Activated CD8-positive, alpha-beta memory T cell treated with anti-CD3 and anti-CD28 coated beads, Interleukin-2, amount 50 U/mL, for 24 hours (primary cell): ENCODE measurements around the gene C1orf174.

Source experiments
- DNase-seq: peaks from one replicate; pipeline ENCODE4 v3.0.0-alpha.2; 2020; ENCODE audit errors: extremely low read depth

C1orf174 gene

GRCh38 chr1:3868464-3869006, 31.5 kb downstream of the C1orf174 start:
- DNase-seq, result no peak

GRCh38 chr1:3865606-3866160, 34.4 kb downstream of the C1orf174 start:
- DNase-seq, result no peak

DNA sequence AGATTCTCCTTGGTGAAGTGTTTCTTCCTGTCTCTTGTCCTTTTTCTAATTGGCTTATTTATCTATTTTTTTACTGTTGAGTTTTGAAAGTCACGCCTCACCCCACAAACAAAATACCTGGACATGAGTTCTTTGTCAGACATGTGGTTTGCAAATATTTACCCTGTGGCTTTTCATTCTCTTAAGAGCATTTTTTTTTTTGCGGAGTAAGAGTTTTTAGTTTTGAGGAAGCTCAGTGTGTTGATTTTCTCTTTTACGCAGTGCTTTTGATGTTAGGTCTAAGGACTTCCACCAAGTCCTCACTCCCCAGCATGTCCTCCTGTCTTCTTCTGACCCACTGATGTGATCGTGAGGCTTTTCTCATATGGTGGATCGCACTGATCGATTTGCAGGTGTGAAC, 35.2 kb downstream of the C1orf174 start:
- no peak for DNase-seq

DNA sequence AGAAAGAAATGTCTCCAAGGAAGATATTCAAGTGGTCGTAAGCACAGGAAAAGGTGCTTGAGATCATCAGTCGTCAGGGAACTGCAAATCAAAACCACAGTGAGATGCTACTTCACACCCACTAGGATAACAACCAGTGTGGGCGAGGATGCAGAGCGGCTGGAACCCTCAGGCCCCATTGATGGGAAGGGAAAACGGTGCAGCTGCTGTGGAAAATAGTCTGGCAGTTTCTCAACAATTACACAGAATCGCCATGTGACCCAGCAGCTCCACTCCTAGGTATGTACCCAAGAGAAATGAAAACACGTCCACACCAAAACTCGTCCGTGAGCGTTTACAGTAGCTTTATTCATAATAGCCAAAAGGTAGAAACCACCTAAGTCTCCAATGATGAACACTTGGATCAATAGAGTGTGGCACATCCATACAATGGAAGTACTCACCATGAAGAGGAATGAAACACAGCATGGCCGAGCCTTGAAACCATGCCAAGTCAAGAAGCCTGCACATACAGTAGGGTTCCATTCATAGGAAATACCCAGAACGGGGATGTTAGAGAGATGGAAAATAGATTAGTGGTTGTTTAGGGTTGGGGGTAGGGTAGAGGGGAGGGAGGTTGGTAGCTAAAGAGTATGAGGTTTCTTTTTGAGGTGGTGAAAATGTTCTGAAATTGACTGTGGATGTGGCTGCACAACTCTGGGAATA, 36.7 kb downstream of the C1orf174 start:
- no peak for DNase-seq

DNA sequence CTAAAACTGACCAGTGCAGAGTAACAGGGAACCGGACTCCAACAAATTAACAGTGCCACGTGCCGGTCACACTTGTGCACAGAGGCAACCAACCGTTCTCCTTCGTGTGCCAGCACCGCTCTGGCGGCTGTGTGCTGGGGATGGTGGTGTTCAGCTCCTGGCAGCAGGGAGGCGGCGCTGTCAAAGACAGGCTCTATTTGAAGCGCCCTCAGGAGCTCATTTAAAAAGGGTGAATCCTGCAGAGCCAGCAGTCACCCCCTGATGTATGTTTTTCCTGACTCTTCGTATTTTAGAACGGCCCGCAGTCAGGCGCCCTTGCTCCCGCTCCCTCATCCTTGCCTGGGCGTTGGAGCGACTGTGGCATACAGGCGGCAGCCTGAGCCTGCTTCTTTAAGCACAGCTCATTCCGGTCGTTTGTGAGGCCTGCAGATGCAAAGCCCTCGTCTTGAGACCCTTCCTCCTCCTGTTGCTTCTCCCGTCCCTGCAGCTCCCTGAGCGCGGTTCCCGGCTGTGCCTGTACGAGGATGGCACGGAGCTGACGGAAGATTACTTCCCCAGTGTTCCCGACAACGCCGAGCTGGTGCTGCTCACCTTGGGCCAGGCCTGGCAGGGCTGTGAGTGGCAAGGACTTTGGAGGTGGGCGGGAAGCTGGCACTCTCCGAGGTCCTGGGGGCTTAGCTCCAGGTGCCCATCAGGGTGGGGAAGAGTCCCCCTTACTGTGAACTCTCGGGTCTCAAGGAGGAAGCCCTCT, 41.7 kb downstream of the C1orf174 start:
- DNase-seq, result no peak

DNA sequence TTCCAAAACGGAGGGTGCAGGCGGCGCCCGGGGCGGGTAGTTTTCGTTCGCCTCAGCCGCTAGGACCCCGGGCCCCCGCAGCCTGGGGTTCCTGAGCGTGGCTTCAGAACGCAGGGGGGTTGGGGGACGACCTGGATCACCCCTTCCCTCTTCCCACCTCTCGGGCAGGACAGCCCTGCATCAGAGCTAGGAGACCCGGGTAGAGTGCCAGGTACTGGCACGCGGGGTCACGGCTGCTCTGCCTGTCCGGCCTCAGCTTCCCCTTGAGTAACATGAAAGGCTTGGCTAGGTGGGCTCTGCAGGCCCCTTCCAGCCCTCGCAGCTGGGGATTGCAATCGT, 42.3 kb downstream of the C1orf174 start:
- no peak for DNase-seq

DNA sequence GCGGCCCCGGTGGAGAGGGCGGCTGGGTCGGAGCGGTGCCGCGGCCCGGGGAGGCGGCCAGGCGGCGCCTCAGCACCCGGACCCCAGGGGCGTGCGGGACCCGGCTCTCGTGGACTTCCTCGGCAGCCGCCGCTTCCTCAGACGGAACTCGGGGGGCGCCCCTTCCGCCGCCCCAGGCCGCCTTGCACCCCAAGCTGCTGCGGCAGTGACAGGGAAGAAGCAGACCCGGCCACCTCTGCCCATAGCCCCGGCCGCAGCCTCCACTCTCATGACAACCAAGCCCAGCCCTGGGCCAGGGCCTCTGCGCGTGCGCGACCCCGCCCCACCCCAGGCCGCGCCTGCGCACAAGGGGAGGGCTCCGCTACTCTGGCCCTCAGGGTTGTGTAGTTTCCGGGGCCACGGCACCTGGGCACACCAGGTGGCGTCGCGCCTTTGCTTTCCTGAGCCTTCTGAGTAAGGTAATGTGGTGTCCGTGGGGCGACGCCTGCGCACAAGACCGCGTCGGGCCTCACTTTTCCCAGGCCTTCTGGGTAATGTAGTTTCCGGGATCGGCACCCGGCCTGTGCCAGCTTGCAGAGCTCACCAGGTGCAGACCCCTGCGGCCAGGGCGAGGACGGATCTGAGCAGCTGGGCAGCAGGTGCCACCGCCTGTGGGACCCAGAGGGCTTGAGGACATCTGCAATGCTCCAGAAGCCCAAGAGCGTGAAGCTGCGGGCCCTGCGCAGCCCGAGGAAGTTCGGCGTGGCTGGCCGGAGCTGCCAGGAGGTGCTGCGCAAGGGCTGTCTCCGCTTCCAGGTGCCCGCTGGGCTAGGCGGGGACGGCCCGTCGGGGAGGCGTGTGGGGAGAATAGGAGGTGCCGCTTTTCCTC, 42.9 kb downstream of the C1orf174 start, which contains the start of the genes CEP104 and DFFB:
Gene CEP104 (minus strand): TSS at position 289 of the 868 bp plus-strand sequence. CDS start 4,804 bp downstream, outside the sequence.
Gene DFFB (plus strand): TSS at position 554 of the 868 bp plus-strand sequence. CDS start 128 bp downstream, at position 682.
- DNase-seq, result peak; percentile 87

DNA sequence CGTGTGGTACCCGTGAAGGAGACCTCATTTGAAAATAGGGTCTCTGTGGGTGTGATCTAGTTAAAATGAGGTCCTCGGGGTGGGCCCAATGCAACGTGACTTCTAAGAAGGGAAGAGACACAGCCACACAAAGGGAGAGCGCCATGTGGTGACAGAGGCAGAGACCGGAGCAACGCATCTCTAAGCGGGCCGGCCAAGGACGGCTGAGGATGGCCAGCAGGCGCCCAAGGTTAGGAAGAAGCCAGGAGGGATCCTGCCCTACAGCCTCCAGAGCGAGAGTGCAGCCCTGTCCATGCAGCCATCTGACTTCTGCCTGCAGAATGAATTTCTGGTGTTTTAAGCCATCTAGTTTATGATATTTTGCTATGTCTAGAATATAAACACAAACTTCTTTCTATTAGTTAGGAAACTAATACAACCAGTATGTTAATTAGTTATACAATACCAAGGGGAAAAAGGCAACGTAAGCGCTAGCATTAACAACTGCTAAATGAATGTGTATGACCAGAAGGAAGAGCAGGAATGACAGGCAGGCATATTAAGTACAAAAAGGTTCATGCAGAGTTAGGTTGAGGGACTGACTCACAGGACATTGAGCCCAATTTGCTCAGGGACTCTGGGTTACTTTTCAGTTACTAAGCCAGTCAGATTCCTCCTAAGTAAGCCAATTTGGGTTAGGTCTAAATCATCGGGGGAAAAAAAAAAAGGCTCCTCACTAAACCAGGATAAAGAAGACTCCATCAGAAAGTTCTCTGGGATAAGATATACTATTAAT, 47.2 kb downstream of the C1orf174 start:
- no peak for DNase-seq

DNA sequence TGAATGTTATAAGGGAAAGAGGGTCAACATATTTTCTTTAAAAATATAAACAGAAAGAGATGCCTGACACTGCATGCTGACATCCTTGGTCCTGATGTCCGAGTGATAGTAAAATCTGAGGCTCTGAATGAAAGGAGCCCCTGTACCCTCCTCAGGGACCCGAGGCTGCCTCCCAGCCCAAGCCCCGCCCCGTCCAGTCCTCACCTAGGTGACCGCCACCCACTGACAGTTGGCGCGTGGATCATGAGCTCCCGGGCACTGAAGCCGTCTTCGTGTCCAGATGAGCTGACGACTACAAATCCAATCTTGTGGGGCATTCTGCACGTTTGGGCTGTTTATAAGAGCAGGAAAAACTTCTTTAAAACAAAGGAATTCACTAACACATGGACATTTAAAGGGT, 48.0 kb downstream of the C1orf174 start:
- DNase-seq, result no peak

GRCh38 chr1:3851292-3851691, 48.8 kb downstream of the C1orf174 start:
- DNase-seq, result no peak

GRCh38 chr1:3850857-3851256, 49.2 kb downstream of the C1orf174 start:
- DNase-seq, result no peak

GRCh38 chr1:3847081-3847480, 53.0 kb downstream of the C1orf174 start:
- no peak for DNase-seq

DNA sequence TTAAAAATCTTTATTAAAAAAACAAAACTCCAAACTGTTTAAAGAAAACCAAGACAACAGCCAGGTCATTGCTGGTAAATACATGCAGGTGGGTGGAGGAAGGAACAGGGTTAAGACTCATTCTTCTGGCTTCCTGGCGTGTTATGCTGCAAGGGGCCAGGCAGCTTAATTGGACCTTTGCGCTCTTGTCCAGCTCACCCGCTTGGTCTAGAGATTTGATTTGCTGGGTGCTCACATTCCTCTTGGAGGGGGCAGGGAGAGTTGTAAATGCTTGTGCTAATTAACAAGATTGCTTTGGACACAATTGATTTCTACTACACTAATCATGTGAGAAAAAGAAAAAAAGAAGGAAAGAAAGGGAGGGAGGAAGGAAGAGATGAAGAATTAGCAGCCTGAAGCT, 53.5 kb downstream of the C1orf174 start:
- DNase-seq, result no peak

DNA sequence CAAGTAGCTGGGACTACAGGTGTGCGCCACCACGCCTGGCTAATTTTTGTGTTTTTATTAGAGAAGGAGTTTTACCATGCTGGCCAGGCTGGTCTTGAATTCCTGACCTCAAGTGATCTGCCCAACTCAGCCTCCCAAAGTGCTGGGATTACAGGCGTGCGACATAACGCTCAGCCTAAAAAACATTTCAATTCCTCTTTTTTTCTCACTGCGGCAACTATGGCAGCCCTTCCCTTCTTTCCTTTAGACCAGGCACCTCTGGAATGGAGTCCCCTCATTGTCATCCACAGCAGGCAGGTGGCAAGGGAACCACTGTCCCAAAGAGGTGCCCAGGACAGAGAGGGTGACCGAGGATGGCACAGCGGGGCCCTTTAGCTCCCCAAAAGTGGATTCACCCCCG, 57.2 kb downstream of the C1orf174 start:
- DNase-seq, result no peak

- no peak for DNase-seq
Measured at GRCh38 chr1:3841491-3841890, 58.6 kb downstream of the C1orf174 start.
